SK-N-SH (cell line): ENCODE results near the gene FAM118A. TPM values are rescaled to one million over a fixed set of nuclear protein-coding genes. Genes with fewer than 3 reads are reported as not detected.

Experiments used
- CTCF ChIA-PET: fragments of 300-600, 350-600 bp; formaldehyde crosslinking; extraction: SDS; loops from one replicate; lab custom pipeline; 2021; lab: Yijun Ruan, JAX
- POLR2A ChIA-PET: fragments of 350-600 bp; sonication (Branson Sonifier 250); formaldehyde crosslinking; extraction: SDS; loops from one replicate; lab custom pipeline; 2020; ENCODE audit warnings: antibody characterized with exemption, inconsistent platforms; lab: Yijun Ruan, JAX
- DNase-seq: peaks from one replicate; pipeline ENCODE4 v3.0.0; 2012
- H2AFZ ChIP-seq: fragments of 200-600 bp; sonication (generic); 2 replicates; pipeline ENCODE4 v1.8.1; 2016; ENCODE audit warnings: antibody characterized with exemption, mild to moderate bottlenecking, low read depth
- H3F3A ChIP-seq: fragments of 200-600 bp; sonication (generic); replicated peaks from 2 replicates; pipeline ENCODE3; 2016; ENCODE audit warnings: antibody characterized with exemption, mild to moderate bottlenecking; ENCODE audit not compliant: insufficient read depth
- H3K27ac ChIP-seq, 2 experiments: fragments of 200-500 bp in 1 of 2; fragments of 200-600 bp in 1 of 2; sonication (Bioruptor generic) in 1 of 2; sonication (generic), shearing (Covaris generic) in 1 of 2; 2 replicates each; pipeline versions ENCODE4 v1.5.1 to v1.6.1; 2014 to 2016; ENCODE audit warnings: low read depth in 2 of 2, inconsistent platforms in 1 of 2, low read length in 1 of 2, mild to moderate bottlenecking in 1 of 2, mixed read lengths in 1 of 2
- H3K27me3 ChIP-seq: fragments of 200-600 bp; sonication (generic), shearing (Covaris generic); 2 replicates; pipeline ENCODE4 v1.6.1; 2016; ENCODE audit warnings: mixed run types; ENCODE audit not compliant: insufficient read depth
- H3K36me3 ChIP-seq, 2 experiments: fragments of 200-500 bp in 1 of 2; fragments of 200-600 bp in 1 of 2; sonication (Bioruptor generic) in 1 of 2; sonication (generic) in 1 of 2; replicated peaks in 1 of 2; 2 replicates each; pipeline versions ENCODE3 to v1.5.1; 2014 to 2016; ENCODE audit warnings: low read length in 1 of 2, mild to moderate bottlenecking in 1 of 2; ENCODE audit not compliant: insufficient read depth in 2 of 2, control insufficient read depth in 1 of 2
- H3K4me1 ChIP-seq, 2 experiments: fragments of 200-500 bp in 1 of 2; fragments of 200-600 bp in 1 of 2; sonication (Bioruptor generic) in 1 of 2; sonication (generic), shearing (Covaris generic) in 1 of 2; 2 replicates each; pipeline versions ENCODE4 v1.5.1 to v1.6.1; 2014 to 2016; ENCODE audit warnings: low read depth in 1 of 2, low read length in 1 of 2, mixed run types in 1 of 2; ENCODE audit not compliant: insufficient read depth in 2 of 2, control insufficient read depth in 1 of 2
- H3K4me2 ChIP-seq: fragments of 200-600 bp; sonication (generic), shearing (Covaris generic); 2 replicates; pipeline ENCODE4 v1.6.1; 2017; ENCODE audit warnings: mixed run types
- H3K4me3 ChIP-seq, 2 experiments: fragments of 200-500 bp in 1 of 2; fragments of 200-600 bp in 1 of 2; sonication (Bioruptor generic) in 1 of 2; sonication (generic), shearing (Covaris generic) in 1 of 2; 2 replicates each; pipeline versions ENCODE4 v1.5.1 to v1.8.1; 2014 to 2016; ENCODE audit warnings: low read depth in 2 of 2, inconsistent platforms in 1 of 2, low read length in 1 of 2, mild to moderate bottlenecking in 1 of 2, mixed read lengths in 1 of 2, moderate library complexity in 1 of 2
- H3K79me2 ChIP-seq: fragments of 200-600 bp; sonication (generic); 2 replicates; pipeline ENCODE4 v1.8.1; 2017; ENCODE audit warnings: mild to moderate bottlenecking; ENCODE audit not compliant: insufficient read depth
- H3K9ac ChIP-seq: fragments of 200-600 bp; sonication (generic); 2 replicates; pipeline ENCODE4 v1.6.1; 2017; ENCODE audit warnings: mixed run types
- H3K9me2 ChIP-seq: fragments of 200-600 bp; sonication (generic); 2 replicates; pipeline ENCODE4 v1.6.1; 2017; ENCODE audit warnings: mixed run types
- H3K9me3 ChIP-seq: fragments of 200-600 bp; sonication (generic); 2 replicates; pipeline ENCODE4 v1.6.1; 2017; ENCODE audit warnings: mixed run types, mild to moderate bottlenecking, moderate library complexity
- H4K20me1 ChIP-seq: fragments of 200-600 bp; sonication (generic); 2 replicates; pipeline ENCODE4 v1.6.1; 2017; ENCODE audit warnings: mild to moderate bottlenecking, mixed run types; ENCODE audit not compliant: insufficient read depth
- ELF1 ChIP-seq: IDR thresholded peaks from 2 replicates; pipeline ENCODE4 v1.4.0; 2012
- EP300 ChIP-seq, 2 experiments: IDR thresholded peaks; 2 replicates each; pipeline versions ENCODE4 v1.4.0 to v1.6.1; 2012; ENCODE audit warnings: borderline replicate concordance in 1 of 2, low read depth in 1 of 2, low read length in 1 of 2
- FOXJ3 ChIP-seq: sonication (generic); formaldehyde crosslinking; IDR thresholded peaks from 2 replicates; pipeline ENCODE4 v1.5.1; 2020; ENCODE audit warnings: mild to moderate bottlenecking, missing genetic modification reagents
- FOXM1 ChIP-seq: IDR thresholded peaks from 2 replicates; pipeline ENCODE4 v1.4.0; 2012; ENCODE audit warnings: low read depth, mild to moderate bottlenecking
- GATA2 ChIP-seq: sonication (generic); formaldehyde crosslinking; IDR thresholded peaks from 2 replicates; pipeline ENCODE4 v1.5.0; 2020; ENCODE audit warnings: mild to moderate bottlenecking, missing genetic modification reagents
- MEF2A ChIP-seq: IDR thresholded peaks from 2 replicates; pipeline ENCODE4 v1.4.0; 2012; ENCODE audit warnings: low read depth, borderline replicate concordance
- MXI1 ChIP-seq: IDR thresholded peaks from 2 replicates; pipeline ENCODE4 v1.6.1; 2012; ENCODE audit warnings: mild to moderate bottlenecking, low read depth, low read length, improper control_type of control experiment
- NFIC ChIP-seq: IDR thresholded peaks from 2 replicates; pipeline ENCODE4 v1.4.0; 2012; ENCODE audit warnings: borderline replicate concordance
- NRF1 ChIP-seq: IDR thresholded peaks from 2 replicates; pipeline ENCODE4 v1.6.1; 2012; ENCODE audit warnings: low read depth, mild to moderate bottlenecking, low read length
- POLR2AphosphoS5 ChIP-seq: IDR thresholded peaks from 2 replicates; pipeline ENCODE4 v1.6.1; 2012; ENCODE audit warnings: low read depth, low read length
- RCOR1 ChIP-seq: fragments of 150-350 bp; IDR thresholded peaks from 2 replicates; pipeline ENCODE4 v1.6.1; 2017; ENCODE audit warnings: antibody characterized with exemption, low read length
- RXRA ChIP-seq: IDR thresholded peaks from 2 replicates; pipeline ENCODE4 v1.4.0; 2012; ENCODE audit warnings: low read depth, mild to moderate bottlenecking, borderline replicate concordance
- TAF1 ChIP-seq: IDR thresholded peaks from 2 replicates; pipeline ENCODE4 v1.6.1; 2012; ENCODE audit warnings: low read depth, mild to moderate bottlenecking, low read length, moderate library complexity, borderline replicate concordance
- TCF12 ChIP-seq: IDR thresholded peaks from 2 replicates; pipeline ENCODE4 v1.4.0; 2012
- TEAD4 ChIP-seq: IDR thresholded peaks from 2 replicates; pipeline ENCODE4 v1.4.0; 2012; ENCODE audit warnings: mild to moderate bottlenecking, borderline replicate concordance; ENCODE audit not compliant: insufficient read depth
- WGBS: methylation state at CpG from one replicate; pipeline ENCODE4 v1.1.6; 2017; ENCODE audit warnings: low lambda C conversion rate; 5-methylcytosine and 5-hydroxymethylcytosine counted together
- polyA plus RNA-seq, 3 experiments: library from polyadenylated mRNA; depleted of rRNA; stranded (reverse); fragments of >200 nt; gene quantifications; 2 replicates each; pipeline ENCODE4 v1.2.3, GENCODE V29; 2012
- TF ChIP-seq, protein P1 (sequence below): IDR thresholded peaks from 2 replicates; pipeline ENCODE4 v1.4.0; 2012; ENCODE audit warnings: low read depth, borderline replicate concordance
- TF ChIP-seq, protein P2 (sequence below): IDR thresholded peaks from 2 replicates; pipeline ENCODE4 v1.4.0; 2012; ENCODE audit warnings: low read depth, borderline replicate concordance
- TF ChIP-seq, protein P3 (sequence below): IDR thresholded peaks from 2 replicates; pipeline ENCODE4 v1.4.0; 2012; ENCODE audit warnings: low read depth

Gene FAM118A
- polyA plus RNA-seq, 1 of the 3 experiments (the other 2 are of a cell fraction), result 11.3 TPM

GRCh38 chr22:45308957-45309421 is 745 bp upstream of the FAM118A start:
- POLR2A ChIA-PET, result no interaction called here
- H3F3A ChIP-seq, result no peaks in the 10 kb centered on the region
- peak overlapping the region; percentile 82 for H3K4me2 ChIP-seq
- TF ChIP-seq FOXJ3 (CRISPR knock-in tag), result no peak
- no peak for TF ChIP-seq NRF1
- TF ChIP-seq POLR2AphosphoS5, result no peak
- no peak for TF ChIP-seq ELF1
- TF ChIP-seq GATA2 (CRISPR knock-in tag), result no peak
- TF ChIP-seq, protein P1, sequence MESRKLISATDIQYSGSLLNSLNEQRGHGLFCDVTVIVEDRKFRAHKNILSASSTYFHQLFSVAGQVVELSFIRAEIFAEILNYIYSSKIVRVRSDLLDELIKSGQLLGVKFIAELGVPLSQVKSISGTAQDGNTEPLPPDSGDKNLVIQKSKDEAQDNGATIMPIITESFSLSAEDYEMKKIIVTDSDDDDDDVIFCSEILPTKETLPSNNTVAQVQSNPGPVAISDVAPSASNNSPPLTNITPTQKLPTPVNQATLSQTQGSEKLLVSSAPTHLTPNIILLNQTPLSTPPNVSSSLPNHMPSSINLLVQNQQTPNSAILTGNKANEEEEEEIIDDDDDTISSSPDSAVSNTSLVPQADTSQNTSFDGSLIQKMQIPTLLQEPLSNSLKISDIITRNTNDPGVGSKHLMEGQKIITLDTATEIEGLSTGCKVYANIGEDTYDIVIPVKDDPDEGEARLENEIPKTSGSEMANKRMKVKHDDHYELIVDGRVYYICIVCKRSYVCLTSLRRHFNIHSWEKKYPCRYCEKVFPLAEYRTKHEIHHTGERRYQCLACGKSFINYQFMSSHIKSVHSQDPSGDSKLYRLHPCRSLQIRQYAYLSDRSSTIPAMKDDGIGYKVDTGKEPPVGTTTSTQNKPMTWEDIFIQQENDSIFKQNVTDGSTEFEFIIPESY, result no peak
- no peak for TF ChIP-seq RXRA
- TF ChIP-seq TCF12, result no peak
- no peak for TF ChIP-seq MEF2A
- TF ChIP-seq, protein P2, sequence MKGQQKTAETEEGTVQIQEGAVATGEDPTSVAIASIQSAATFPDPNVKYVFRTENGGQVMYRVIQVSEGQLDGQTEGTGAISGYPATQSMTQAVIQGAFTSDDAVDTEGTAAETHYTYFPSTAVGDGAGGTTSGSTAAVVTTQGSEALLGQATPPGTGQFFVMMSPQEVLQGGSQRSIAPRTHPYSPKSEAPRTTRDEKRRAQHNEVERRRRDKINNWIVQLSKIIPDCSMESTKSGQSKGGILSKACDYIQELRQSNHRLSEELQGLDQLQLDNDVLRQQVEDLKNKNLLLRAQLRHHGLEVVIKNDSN, result no peak
- TF ChIP-seq RCOR1, result no peak
- no peak for TF ChIP-seq MXI1
- TF ChIP-seq NFIC, result no peak
- TF ChIP-seq EP300 (IDR thresholded peaks at IDR 0.05; ENCODE audit: borderline replicate concordance in 1 of 2, low read depth in 1 of 2, low read length in 1 of 2), result no peak
- TF ChIP-seq TAF1, result no peak
- no peak for TF ChIP-seq TEAD4
- no peak for TF ChIP-seq FOXM1
- TF ChIP-seq, protein P3, sequence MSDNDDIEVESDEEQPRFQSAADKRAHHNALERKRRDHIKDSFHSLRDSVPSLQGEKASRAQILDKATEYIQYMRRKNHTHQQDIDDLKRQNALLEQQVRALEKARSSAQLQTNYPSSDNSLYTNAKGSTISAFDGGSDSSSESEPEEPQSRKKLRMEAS, result no peak
- peak overlapping the region; percentile 84 for H3K9ac ChIP-seq
- WGBS, result 87% methylated on average over 25 of the region's 25 CpGs
- CTCF ChIA-PET, result interaction anchor here (0.9 to 1.6 kb wide), 3 partner anchors 9 to 126 kb away, joined by 3 to 4 read pairs (median 3); no protein-coding TSS in a partner anchor
- no peaks in the 10 kb centered on the region for H3K9me2 ChIP-seq
- peaks cover 0 to 35% of the 10 kb centered on the region in 2 experiments; a peak in 2 of 4 replicates for H3K4me1 ChIP-seq
- no peaks in the 10 kb centered on the region for H3K36me3 ChIP-seq
- no peaks in the 10 kb centered on the region for H4K20me1 ChIP-seq
- DNase-seq, result no peak
- no peaks in the 10 kb centered on the region for H3K27me3 ChIP-seq
- peak overlapping the region; percentile 39 to 80; a peak in 3 of 4 replicates for H3K27ac ChIP-seq
- peak overlapping the region; percentile 81 to 90 for H3K4me3 ChIP-seq
- peaks cover 29% of the 10 kb centered on the region for H3K79me2 ChIP-seq
- H2AFZ ChIP-seq, result peak overlapping the region; percentile 98
- H3K9me3 ChIP-seq, result no peaks in the 10 kb centered on the region
